Prostate gland (tissue), 2 donors: Measurements from ENCODE around the gene EIF4G1. TPM values are rescaled to one million over a fixed set of nuclear protein-coding genes. Genes with fewer than 3 reads are reported as not detected.

Source experiments
- DNase-seq: peaks from one replicate; pipeline ENCODE4 v3.0.0-alpha.2; 2019; ENCODE audit warnings: low spot score
- H3K27ac ChIP-seq, 2 donors: fragments of 200-600 bp; sonication (generic); 2 replicates each; pipeline ENCODE4 v1.5.1; 2017 to 2019
- H3K27me3 ChIP-seq: fragments of 200-600 bp; sonication (generic); replicated peaks from 2 replicates; pipeline ENCODE4 v1.5.1; 2019; ENCODE audit not compliant: insufficient read depth
- H3K36me3 ChIP-seq, 2 donors: fragments of 200-600 bp; sonication (generic); 1 replicate in 1 of 2; 2 replicates in 1 of 2; pipeline versions ENCODE4 v1.5.1 to v1.8.1; 2017 to 2019
- H3K4me1 ChIP-seq: fragments of 200-600 bp; sonication (generic); replicated peaks from 2 replicates; pipeline ENCODE4 v1.5.1; 2019
- H3K4me3 ChIP-seq, 2 donors: fragments of 200-600 bp; sonication (generic); 2 replicates each; pipeline ENCODE4 v1.5.1; 2017 to 2019
- H3K9me3 ChIP-seq: fragments of 200-600 bp; sonication (generic); 2 replicates; pipeline ENCODE4 v1.5.1; 2017
- POLR2A ChIP-seq: fragments of 450-650 bp; IDR thresholded peaks from one replicate; pipeline ENCODE4 v1.6.1; 2016; ENCODE audit warnings: antibody characterized with exemption, mild to moderate bottlenecking
- POLR2AphosphoS5 ChIP-seq: sonication (generic); formaldehyde crosslinking; IDR thresholded peaks from one replicate; pipeline ENCODE4 v1.6.1; 2017; ENCODE audit warnings: antibody characterized with exemption
- WGBS: methylation state at CpG from one replicate; pipeline ENCODE4 v1.1.5; 2018; 5-methylcytosine and 5-hydroxymethylcytosine counted together
- intact Hi-C: fragments of 100-400 bp; cut with DNase I; formaldehyde crosslinking; loops from one replicate; pipeline ENCODE4 v1.14.2; 2022
- total RNA-seq, 2 donors: library from RNA; depleted of rRNA; stranded (reverse); fragments of >200 nt; gene quantifications; one replicate each; pipeline ENCODE4 v1.1.0, GENCODE V29; 2016
- TF ChIP-seq, protein P1 (sequence below), 4 experiments: fragments of 200-600 bp in 2 of 4; fragments of 450-650 bp in 2 of 4; sonication (generic) in 2 of 4; IDR thresholded peaks; 1 replicate in 3 of 4; 2 replicates in 1 of 4; pipeline ENCODE4 v1.5.1; 2016 to 2019; ENCODE audit warnings: antibody characterized with exemption in 4 of 4, mild to moderate bottlenecking in 2 of 4, moderate library complexity in 2 of 4

Gene EIF4G1
- total RNA-seq, 2 donors from 2014 or later: 331 to 370 TPM

DNA sequence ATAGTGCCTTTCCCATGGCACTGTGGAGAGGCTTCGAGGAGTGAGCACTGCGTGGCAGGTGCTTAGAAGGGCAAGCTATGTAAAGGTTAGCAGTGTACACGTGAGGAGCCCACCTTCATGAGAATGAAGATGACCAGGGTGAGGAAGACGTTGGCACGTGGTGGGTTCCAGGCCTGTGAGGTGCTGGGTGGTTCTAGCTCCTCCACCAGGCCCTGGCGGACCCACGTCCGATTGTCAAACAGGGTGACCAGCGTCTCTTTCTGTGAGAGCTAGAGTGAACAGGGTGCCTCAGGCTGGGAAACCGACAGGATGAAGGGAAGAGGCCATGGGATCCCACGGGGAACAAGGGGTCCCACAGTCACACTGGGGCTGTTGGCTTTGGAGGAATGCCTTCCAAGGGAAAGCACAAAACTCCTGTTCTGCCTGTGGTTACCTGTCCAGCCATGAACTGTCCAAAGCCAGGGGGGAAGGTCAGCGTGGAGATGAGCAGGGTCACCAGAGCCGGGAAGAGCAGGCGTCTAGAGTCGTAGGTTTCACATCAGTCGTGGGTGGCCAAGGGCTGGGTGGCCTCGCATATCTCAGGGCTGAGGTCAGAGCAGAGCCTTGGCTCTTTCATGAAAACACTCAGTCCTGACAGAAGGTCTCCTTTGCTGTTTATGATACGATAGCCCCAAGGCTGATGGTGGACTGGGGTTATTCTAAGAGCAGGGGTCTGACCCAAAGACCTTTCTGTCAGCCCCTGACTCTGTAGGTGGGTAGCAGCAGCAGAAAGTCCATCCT, 41.0 kb downstream of the EIF4G1 start:
- intact Hi-C loops: no loop called here
- H3K27ac ChIP-seq: no peak overlapping the region
- no peaks in the 10 kb centered on the region for H3K4me1 ChIP-seq
- no peaks in the 10 kb centered on the region for H3K27me3 ChIP-seq
- no peak for DNase-seq
- peaks cover 0 to 6% of the 10 kb centered on the region in 2 donors for H3K36me3 ChIP-seq
- H3K4me3 ChIP-seq: no peak overlapping the region
- 82% methylated on average over 18 of the region's 18 CpGs for WGBS
- H3K9me3 ChIP-seq: no peaks in the 10 kb centered on the region
- TF ChIP-seq POLR2A (no peak), POLR2AphosphoS5 (no peak)
- TF ChIP-seq, protein P1, sequence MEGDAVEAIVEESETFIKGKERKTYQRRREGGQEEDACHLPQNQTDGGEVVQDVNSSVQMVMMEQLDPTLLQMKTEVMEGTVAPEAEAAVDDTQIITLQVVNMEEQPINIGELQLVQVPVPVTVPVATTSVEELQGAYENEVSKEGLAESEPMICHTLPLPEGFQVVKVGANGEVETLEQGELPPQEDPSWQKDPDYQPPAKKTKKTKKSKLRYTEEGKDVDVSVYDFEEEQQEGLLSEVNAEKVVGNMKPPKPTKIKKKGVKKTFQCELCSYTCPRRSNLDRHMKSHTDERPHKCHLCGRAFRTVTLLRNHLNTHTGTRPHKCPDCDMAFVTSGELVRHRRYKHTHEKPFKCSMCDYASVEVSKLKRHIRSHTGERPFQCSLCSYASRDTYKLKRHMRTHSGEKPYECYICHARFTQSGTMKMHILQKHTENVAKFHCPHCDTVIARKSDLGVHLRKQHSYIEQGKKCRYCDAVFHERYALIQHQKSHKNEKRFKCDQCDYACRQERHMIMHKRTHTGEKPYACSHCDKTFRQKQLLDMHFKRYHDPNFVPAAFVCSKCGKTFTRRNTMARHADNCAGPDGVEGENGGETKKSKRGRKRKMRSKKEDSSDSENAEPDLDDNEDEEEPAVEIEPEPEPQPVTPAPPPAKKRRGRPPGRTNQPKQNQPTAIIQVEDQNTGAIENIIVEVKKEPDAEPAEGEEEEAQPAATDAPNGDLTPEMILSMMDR (IDR thresholded peaks at IDR 0.05): no peak

DNA sequence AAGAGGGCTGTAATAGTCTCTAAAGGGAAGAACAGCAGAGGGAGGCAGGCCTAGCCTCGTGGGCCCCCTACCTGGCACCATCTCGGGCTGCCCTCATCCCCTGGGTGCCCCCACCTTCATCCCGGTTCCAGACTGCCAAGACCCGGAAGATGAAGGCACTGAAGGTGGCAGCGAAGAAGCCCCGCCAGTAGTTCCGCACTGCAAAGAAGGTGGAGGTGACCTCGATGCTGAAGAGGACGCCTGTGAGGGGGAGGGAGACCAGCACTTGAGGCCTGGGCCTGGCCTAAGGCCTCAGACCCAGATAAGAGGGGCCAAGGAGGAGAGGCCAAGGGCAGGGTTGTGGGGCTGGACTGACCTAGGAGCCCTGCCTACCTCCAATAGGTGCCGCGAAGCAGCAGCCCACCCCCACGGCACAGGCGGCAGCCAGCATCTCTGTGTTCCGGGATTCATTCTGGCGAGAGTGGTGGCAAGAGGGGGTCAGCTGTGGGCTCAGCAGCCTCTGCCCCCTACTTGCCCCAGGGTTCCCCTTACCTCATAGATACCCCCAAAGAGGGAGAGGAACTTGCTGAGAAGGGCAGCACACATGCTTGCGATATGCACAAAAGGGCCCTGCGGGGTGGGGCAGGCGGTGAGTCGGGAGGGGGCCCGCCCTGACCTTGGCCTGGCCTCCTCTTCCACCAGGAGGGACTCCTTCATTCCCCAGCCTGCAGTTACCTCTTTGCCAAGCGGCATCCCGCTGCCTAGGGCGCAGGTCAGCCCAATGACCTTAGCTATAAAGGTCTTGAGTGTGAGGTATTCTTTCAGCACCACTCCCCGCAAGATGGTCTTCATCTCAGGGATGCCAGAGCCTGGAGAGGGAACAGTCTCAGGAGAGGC, 43.1 kb downstream of the EIF4G1 start:
- H3K36me3 ChIP-seq: peaks cover 0 to 6% of the 10 kb centered on the region in 2 donors
- H3K27ac ChIP-seq: no peak overlapping the region
- no peak overlapping the region for H3K4me3 ChIP-seq
- no peak for DNase-seq
- TF ChIP-seq, protein P1 (IDR thresholded peaks at IDR 0.05): no peak
- no peak for TF ChIP-seq POLR2AphosphoS5
- TF ChIP-seq POLR2A: no peak
- intact Hi-C loops: no loop called here
- H3K9me3 ChIP-seq: no peaks in the 10 kb centered on the region
- 92% methylated on average over 24 of the region's 24 CpGs for WGBS
- no peaks in the 10 kb centered on the region for H3K27me3 ChIP-seq
- H3K4me1 ChIP-seq: no peaks in the 10 kb centered on the region

DNA sequence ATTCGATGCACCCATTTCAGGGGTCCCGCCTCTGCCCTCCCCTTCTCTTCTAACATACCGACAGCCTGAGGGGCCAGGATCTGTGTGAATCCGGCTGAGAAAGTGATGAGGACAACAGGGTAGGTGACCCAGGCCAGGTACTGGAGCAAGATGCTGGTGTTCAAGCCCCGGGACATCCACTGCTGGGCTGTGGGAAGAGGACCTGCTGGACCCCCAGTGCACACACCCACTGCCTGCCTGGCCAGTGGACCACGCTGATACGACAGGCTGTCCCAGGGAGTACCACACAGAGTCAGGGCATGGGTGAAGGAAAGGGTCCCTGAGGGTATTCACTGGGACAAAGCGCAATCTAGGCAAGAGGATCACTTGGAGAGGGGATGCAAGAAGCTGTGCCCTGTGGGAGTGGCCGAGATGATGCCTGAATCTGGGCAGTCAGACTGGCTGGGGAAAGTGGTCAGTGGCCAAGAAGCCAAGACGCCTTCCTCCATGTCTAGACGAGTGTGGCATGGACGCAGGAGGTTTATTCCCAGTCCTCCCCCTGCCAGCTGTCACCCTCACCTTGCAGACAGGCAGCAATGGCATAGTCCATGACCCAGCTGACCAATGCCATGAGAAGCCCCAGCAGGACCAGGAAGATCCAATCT, 43.8 kb downstream of the EIF4G1 start:
- H3K4me1 ChIP-seq: no peaks in the 10 kb centered on the region
- no peaks in the 10 kb centered on the region for H3K27me3 ChIP-seq
- H3K27ac ChIP-seq: no peak overlapping the region
- no peak for DNase-seq
- no peak overlapping the region for H3K4me3 ChIP-seq
- intact Hi-C loops: no loop called here
- TF ChIP-seq, protein P1 (IDR thresholded peaks at IDR 0.05): no peak
- TF ChIP-seq POLR2A (no peak), POLR2AphosphoS5 (no peak)
- H3K9me3 ChIP-seq: no peaks in the 10 kb centered on the region
- H3K36me3 ChIP-seq: peaks cover 0 to 6% of the 10 kb centered on the region in 2 donors
- WGBS: 93% methylated on average over 12 of the region's 12 CpGs

DNA sequence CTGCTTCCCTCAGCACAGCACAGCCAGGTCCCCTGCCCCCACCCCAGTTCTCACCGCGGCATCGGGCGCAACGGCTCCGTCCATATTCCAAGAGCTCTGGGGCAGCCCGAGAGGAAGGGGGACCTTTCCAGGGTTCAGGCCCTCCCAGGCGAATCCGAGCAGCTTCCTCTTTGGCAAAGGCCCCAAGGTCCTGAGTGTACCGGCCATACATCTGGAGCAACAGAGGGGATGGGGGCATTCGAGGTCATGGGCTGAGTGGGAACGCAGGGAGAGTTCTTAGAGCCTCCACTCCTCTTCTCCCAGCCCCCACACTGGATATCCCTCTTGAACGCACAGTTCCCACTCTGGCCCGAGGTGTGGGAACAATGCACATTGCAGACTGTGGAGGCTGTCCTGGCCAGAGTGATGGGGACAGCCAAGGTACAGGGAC, 44.5 kb downstream of the EIF4G1 start:
- 62% methylated on average over 14 of the region's 14 CpGs for WGBS
- intact Hi-C loops: no loop called here
- H3K4me1 ChIP-seq: peaks cover under 1% of the 10 kb centered on the region
- TF ChIP-seq POLR2AphosphoS5: no peak
- no peak for TF ChIP-seq POLR2A
- TF ChIP-seq, protein P1 (IDR thresholded peaks at IDR 0.05): no peak
- H3K9me3 ChIP-seq: no peaks in the 10 kb centered on the region
- DNase-seq: no peak
- peaks cover 0 to 6% of the 10 kb centered on the region in 2 donors for H3K36me3 ChIP-seq
- H3K4me3 ChIP-seq: no peak overlapping the region
- no peak overlapping the region for H3K27ac ChIP-seq
- no peaks in the 10 kb centered on the region for H3K27me3 ChIP-seq
